Measurements from ENCODE around the gene ISCA2.

DNA sequence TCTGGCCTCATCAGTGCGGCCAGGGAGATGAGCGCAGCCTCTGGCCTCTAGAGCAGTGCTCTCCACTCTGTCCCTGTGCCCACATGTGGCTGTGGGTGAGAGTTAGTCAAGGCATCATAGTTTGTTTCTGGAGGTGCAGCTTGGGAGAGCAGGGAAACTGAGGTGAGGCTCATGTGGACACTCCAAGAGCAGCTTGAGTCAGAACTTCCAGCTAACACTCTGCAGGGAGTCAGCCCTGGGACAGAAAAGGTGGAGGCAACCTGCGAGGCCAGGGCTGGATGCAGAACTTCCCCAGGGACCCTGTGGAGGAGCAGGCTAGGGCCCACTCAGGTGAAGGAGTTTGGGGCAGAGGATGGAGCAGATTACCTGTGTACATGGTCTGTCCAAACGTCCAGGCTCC lies 10.8 kb downstream of the ISCA2 start:
- TF ChIP-seq, protein P1, sequence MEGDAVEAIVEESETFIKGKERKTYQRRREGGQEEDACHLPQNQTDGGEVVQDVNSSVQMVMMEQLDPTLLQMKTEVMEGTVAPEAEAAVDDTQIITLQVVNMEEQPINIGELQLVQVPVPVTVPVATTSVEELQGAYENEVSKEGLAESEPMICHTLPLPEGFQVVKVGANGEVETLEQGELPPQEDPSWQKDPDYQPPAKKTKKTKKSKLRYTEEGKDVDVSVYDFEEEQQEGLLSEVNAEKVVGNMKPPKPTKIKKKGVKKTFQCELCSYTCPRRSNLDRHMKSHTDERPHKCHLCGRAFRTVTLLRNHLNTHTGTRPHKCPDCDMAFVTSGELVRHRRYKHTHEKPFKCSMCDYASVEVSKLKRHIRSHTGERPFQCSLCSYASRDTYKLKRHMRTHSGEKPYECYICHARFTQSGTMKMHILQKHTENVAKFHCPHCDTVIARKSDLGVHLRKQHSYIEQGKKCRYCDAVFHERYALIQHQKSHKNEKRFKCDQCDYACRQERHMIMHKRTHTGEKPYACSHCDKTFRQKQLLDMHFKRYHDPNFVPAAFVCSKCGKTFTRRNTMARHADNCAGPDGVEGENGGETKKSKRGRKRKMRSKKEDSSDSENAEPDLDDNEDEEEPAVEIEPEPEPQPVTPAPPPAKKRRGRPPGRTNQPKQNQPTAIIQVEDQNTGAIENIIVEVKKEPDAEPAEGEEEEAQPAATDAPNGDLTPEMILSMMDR (IDR thresholded peaks at IDR 0.05; ENCODE audit: borderline replicate concordance, extremely low read depth, low read length, poor library complexity, severe bottlenecking) = no peak
- no peak for TF ChIP-seq EZH2 (IDR thresholded peaks at IDR 0.05; ENCODE audit: borderline replicate concordance, low read depth, low read length, severe bottlenecking)
